ENCODE measurements around the gene NECAB2.

NECAB2 gene

DNA sequence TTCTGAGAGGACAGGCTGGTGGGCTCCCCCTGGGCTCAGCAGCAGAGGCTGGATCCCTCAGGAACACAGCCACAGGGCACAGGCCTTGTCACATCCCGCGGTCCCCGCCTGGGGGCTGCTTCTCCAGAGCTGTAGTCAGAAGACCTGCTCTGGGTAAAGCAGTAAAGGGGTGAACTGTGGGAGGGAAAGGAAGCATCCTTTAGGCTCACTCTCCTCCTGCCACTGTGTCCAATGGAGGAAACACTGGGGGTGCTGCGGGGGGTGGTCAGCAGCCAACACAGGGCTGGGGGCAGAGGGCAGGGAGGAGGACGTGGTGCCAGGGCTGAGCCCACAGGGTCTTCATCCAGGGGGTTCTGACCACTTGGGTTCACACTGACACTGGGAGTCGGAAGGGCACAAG, 79.6 kb downstream of the NECAB2 start:
- DNase-seq = no peak

GRCh38 chr16:84048270-84048669, 80.2 kb downstream of the NECAB2 start:
- DNase-seq = no peak

DNA sequence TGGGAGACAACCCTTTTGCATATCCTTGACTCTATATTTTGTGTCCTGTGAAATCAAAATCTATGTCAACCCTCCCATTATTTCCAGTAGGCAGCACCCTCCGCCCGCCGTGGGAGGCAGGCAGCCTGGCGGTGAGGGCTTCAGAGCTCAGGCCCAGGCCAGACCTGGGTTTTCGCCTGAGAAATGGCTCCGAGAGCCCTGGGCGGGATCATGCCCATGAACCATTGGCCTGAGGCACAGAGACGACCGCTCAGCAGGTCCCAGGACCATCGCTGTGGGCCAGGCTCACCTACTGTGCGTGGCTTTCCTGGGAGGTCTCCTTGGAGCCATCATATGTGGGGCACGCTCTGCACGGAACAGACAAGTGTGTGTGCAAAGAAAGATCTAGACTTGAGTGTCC, 80.8 kb downstream of the NECAB2 start:
- no peak for DNase-seq

DNA sequence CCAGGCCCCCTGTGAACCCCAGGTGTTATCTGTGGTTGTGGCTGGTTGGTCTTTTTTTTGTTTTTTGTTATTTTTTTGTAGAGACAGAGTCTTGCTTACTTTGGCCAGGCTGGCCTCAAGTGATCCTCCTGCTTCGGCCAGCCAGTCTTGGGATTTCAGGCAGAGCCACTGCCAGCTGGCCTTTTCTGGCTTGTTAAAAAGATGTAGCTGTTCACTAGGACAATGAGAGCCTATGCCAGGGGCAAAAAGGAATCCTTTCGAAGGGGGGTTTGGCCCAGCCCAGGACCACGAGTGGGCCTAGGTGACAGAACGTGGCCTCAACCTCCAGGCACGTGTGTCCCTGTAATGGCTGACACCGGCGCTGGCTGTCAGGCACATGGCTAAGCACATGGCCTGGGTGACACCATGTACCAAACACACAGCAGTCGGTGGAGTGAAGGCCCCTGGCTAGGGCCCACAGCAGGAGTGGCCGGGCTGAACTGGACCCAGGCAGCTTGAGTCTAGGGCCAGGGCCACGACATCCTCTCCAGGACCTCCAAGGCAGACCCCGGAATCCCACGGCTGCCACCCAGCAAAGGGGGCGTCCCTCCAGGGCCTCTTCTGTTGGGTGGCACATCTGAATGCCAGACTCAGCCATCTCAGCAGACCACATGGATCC, 81.5 kb downstream of the NECAB2 start:
- DNase-seq = no peak

GRCh38 chr16:84050316-84050715, 82.3 kb downstream of the NECAB2 start:
- DNase-seq = no peak

GRCh38 chr16:84052071-84052622, 84.1 kb downstream of the NECAB2 start:
- no peak for DNase-seq
